Lung (tissue), 12 donors: ENCODE measurements around the gene POLR2L. TPM values are rescaled to one million over a fixed set of nuclear protein-coding genes. Genes with fewer than 3 reads are reported as not detected.

Experiments used
- ATAC-seq: fragments of 200-7000 bp; cut with Tn5 transposase; one replicate; pipeline ENCODE4 v1.9.1; 2020; ENCODE audit warnings: moderate number of reproducible peaks; ENCODE audit not compliant: insufficient read depth, low FRiP score
- DNase-seq, 3 donors: peaks; one replicate each; pipeline ENCODE4 v3.0.0-alpha.2; 2013 to 2017
- H3K27ac ChIP-seq, 2 donors: one replicate each; pipeline ENCODE4 v1.5.1; 2013; ENCODE audit warnings: mild to moderate bottlenecking in 2 of 2, moderate library complexity in 2 of 2, control low read depth in 1 of 2, inconsistent platforms in 1 of 2, low read depth in 1 of 2, low read length in 1 of 2
- H3K27me3 ChIP-seq, 3 donors: one replicate each; pipeline ENCODE4 v1.5.1; 2013; ENCODE audit warnings: low read length in 2 of 3; ENCODE audit not compliant: control insufficient read depth in 3 of 3, insufficient read depth in 3 of 3
- H3K36me3 ChIP-seq, 4 donors: one replicate each; pipeline ENCODE4 v1.5.1; 2013; ENCODE audit warnings: low read length in 4 of 4, mild to moderate bottlenecking in 1 of 4, moderate library complexity in 1 of 4; ENCODE audit not compliant: control insufficient read depth in 4 of 4, insufficient read depth in 4 of 4
- H3K4me1 ChIP-seq, 5 donors: one replicate each; pipeline ENCODE4 v1.5.1; 2013; ENCODE audit warnings: low read length in 5 of 5, mild to moderate bottlenecking in 2 of 5, moderate library complexity in 1 of 5; ENCODE audit not compliant: control insufficient read depth in 5 of 5, insufficient read depth in 5 of 5
- H3K4me3 ChIP-seq: one replicate; pipeline ENCODE4 v1.5.1; 2013; ENCODE audit warnings: mild to moderate bottlenecking, control low read depth, moderate library complexity
- H3K9ac ChIP-seq, 2 donors: one replicate each; pipeline ENCODE4 v1.5.1; 2013; ENCODE audit warnings: low read length in 2 of 2, control low read depth in 1 of 2; ENCODE audit not compliant: insufficient read depth in 1 of 2
- H3K9me3 ChIP-seq, 4 donors: one replicate each; pipeline ENCODE4 v1.5.1; 2013; ENCODE audit warnings: low read length in 3 of 4, mild to moderate bottlenecking in 1 of 4, moderate library complexity in 1 of 4; ENCODE audit not compliant: control insufficient read depth in 4 of 4, insufficient read depth in 3 of 4
- CTCF ChIP-seq: IDR thresholded peaks from 2 replicates; pipeline ENCODE4 v1.5.1; 2012; ENCODE audit warnings: mild to moderate bottlenecking; ENCODE audit errors: control extremely low read depth, extremely low read depth
- WGBS, 2 donors: extraction: QIAGEN DNeasy Blood & Tissue Kit; methylation state at CpG; one replicate each; pipeline ENCODE4 v1.1.7; 2013; 5-methylcytosine and 5-hydroxymethylcytosine counted together
- polyA plus RNA-seq, 2 donors: library from polyadenylated mRNA; stranded (reverse); fragments of 200-250 nt; gene quantifications; one replicate each; pipeline ENCODE4 v1.2.1, GENCODE V29; 2013
- total RNA-seq, 2 donors: library from RNA; depleted of rRNA in 1 of 2; stranded (reverse); fragments of >200 nt in 1 of 2; gene quantifications; one replicate each; pipeline ENCODE4 v1.2.1, GENCODE V29; 2014 to 2021
- donor health status: control.
- donor health status: control.
- donor health status: Bipolar disorder and iron deficiency.
- donor health status: healthy.
- donor health status: DM: yes; HTN: yes; CAD: no.

POLR2L gene
- total and polyA plus RNA-seq, 4 donors, result 144 to 183 (median 167) TPM

- Histone ChIP-seq H3K4me3 (no peak overlapping the region), H3K9me3 (no peaks in the 10 kb centered on the region), H3K36me3 (peaks cover 0 to 30% (median 7%) of the 10 kb centered on the region in 4 donors), H3K9ac (no peak overlapping the region), H3K27me3 (no peaks in the 10 kb centered on the region), H3K27ac (peak overlapping the region in 1 of 2 donors; percentile 61), H3K4me1 (peaks cover 0 to 22% (median 15%) of the 10 kb centered on the region in 5 donors)
- DNase-seq, result no peak
- TF ChIP-seq CTCF, result no peak
- ATAC-seq, result no peak
- 49 to 75% methylated on average over 34 to 38 of the region's 38 CpGs for WGBS, 2 donors
Measured at GRCh38 chr11:794766-795633, 47.3 kb downstream of the POLR2L start.

- Histone ChIP-seq H3K9me3 (no peaks in the 10 kb centered on the region), H3K27me3 (no peaks in the 10 kb centered on the region), H3K36me3 (peaks cover 0 to 28% (median 7%) of the 10 kb centered on the region in 4 donors), H3K9ac (no peak overlapping the region), H3K4me3 (no peak overlapping the region), H3K4me1 (peaks cover 0 to 22% (median 15%) of the 10 kb centered on the region in 5 donors), H3K27ac (no peak overlapping the region)
- DNase-seq (no peak), ATAC-seq (no peak)
- 90 to 92% methylated on average over 27 to 31 of the region's 31 CpGs for WGBS, 2 donors
- no peak for TF ChIP-seq CTCF
Measured at GRCh38 chr11:794013-794765, 48.1 kb downstream of the POLR2L start.

- Histone ChIP-seq H3K27me3 (no peaks in the 10 kb centered on the region), H3K27ac (no peak overlapping the region), H3K9ac (no peak overlapping the region), H3K4me1 (peaks cover 0 to 22% (median 15%) of the 10 kb centered on the region in 5 donors), H3K4me3 (no peak overlapping the region), H3K9me3 (no peaks in the 10 kb centered on the region), H3K36me3 (peaks cover 0 to 28% (median 7%) of the 10 kb centered on the region in 4 donors)
- TF ChIP-seq CTCF, result no peak
- DNase-seq (no peak), ATAC-seq (no peak)
- WGBS, 2 donors, result 90 to 95% methylated on average over 7 of the region's 7 CpGs
Measured at GRCh38 chr11:793556-793955, 48.8 kb downstream of the POLR2L start.
